Stimulated activated CD4-positive, alpha-beta T cell treated with anti-CD3 and anti-CD28 coated beads, Interleukin-12 subunit alpha, Interleukin-12 subunit beta, amount 100 ng/mL, for 4 hours (primary cell): Measurements from ENCODE around the gene MPDZ.
"Not testable (repeated sequence)": the region's sequence is repeated elsewhere in the genome, so short reads cannot be mapped to it uniquely, and the experiment has no call there.

Experiments
- DNase-seq: peaks from one replicate; pipeline ENCODE4 v3.0.0-alpha.2; 2020

Gene MPDZ

DNA sequence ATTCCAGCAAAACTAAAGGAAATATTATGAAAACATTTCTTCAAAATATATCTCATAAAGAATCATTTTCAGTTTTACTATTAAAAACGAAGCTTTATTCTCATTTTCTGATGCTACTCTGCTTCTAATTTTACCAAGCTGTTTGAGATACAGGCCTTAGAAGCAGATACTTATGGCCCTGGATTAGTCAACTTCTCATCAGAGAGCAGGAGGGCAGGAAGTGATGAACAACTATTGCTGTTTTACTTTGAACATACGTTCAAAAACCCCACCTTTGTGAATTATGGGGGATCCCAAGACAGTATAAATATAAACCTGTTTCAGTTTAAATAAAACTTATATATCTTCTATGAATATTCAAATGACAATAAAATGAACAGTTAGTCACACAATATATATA lies 16.0 kb downstream of the MPDZ start:
- no peak for DNase-seq

DNA sequence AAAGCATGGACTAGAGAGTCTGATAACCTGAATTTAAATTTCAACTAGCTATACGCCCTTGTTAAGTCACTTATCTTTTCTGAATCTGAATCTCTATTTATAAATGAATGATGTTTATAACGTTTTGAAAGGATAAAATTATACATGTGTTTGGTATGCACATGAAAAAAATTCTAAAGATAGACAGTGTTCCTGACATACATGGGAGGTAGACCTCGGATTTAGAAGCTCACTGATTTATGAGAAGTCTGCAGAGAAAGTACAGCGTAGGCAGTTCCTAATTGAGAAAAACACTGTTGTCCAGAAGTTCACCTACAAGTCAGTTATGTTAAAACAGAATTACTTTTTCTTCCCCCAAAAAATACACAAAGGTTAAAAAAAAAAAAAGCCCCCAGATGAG lies 26.6 kb downstream of the MPDZ start:
- DNase-seq, result no peak

DNA sequence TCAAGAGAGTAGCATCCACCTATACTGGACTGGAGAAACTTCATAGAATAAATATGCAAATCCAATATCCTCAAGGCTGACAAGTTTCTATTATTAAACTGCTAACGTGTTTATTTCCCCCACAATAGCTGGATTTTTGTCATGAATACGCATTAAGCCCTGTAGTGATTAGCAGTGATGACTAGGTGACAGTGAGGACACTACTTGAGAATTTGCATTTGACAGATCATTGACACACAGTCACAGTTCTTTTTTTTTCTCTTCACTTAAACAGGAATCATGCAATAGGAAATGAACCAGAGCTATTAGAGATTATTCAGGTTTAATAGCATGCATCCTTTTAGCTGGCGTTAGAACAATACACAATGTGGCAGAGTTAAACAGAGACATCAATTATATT lies 35.3 kb downstream of the MPDZ start:
- no peak for DNase-seq

DNA sequence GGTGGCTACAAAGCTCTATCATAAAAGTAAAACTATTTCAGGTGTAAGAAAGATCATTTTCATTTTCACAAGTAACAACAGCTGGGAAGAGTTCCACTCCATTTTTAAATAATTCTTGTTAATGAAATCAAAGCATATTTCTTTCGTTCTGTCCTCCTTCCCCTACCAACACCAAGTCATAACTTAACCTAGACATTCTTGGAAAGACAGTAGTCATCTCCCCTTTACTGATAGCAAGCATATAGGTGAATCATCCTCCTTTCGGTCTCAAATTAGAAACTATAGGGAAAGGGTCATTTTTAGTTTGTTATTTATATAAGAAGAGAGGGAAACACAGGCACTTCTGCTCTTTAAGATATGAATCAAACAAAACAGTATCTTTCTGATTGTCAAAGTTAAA lies 38.2 kb downstream of the MPDZ start:
- no peak for DNase-seq

DNA sequence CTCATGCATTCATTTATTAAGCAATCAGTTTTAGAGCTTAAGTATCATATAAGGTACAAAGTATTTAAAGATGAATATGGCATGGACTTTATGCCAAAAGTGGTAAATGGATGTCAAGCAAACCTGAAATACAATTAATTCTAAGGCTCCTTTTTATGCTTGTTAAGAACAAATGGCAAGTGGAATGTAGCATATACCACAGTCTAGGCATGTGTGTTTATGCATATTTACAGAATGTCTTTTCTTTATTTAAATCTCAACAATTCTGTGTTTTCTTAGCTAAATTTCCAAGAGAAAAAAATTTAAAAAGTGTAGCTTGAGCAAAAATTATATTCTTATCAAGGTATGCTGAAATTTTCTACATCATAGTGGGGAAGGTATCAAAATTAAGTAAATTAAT lies 39.8 kb downstream of the MPDZ start:
- no peak for DNase-seq

DNA sequence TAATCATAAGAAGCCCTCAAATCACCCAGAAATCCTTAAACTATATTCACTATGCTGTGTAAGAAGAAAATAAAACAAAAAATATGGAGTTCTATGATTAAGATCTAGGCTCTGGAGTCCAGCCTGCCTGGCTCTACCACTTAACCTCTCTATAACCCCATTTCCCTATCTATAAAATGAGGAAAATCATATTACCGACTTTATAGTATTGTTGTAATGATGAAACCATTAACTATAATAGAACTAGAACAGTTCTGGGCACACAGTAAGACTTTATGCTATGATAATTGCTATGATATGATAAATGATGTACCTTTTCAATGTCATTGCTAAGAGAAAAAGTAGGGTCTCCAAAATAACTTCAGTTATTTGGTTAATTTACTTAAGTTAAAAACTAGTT lies 40.3 kb downstream of the MPDZ start:
- no peak for DNase-seq

DNA sequence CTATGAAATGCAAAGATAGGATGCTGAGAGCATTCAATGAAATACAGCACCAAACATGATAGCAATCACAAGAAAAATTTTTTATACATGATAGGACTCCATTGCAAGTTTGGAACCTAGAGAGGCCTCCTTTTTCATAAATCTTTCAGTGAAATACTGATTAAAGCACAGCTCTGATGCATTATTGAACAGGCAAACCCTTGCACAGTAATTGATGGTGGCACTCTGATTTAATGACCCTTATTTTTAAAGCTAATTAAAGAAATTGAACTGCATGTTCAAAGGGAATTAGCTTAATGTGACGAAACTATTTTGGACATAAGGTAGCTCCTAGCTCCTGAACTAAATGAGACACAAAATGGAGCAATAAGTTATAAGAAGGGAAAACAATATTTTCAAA lies 44.6 kb downstream of the MPDZ start:
- no peak for DNase-seq

DNA sequence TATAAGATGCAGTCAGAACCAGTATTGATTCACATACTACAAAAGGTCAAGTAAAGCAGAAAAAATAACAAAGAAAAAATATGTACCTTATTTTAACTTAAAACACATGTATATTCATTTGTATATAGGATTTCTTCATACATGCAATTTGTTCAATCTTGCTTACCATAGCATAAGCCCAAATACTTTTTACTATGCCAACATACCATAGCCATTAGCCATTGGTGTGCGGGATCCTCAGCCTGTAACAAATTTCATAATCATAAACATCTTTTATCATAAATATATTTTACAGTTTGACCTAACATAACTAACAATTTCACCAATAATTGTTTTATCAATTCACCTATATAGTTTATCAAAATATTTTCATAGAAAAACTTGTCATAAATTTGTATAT lies 51.1 kb downstream of the MPDZ start:
- no peak for DNase-seq

DNA sequence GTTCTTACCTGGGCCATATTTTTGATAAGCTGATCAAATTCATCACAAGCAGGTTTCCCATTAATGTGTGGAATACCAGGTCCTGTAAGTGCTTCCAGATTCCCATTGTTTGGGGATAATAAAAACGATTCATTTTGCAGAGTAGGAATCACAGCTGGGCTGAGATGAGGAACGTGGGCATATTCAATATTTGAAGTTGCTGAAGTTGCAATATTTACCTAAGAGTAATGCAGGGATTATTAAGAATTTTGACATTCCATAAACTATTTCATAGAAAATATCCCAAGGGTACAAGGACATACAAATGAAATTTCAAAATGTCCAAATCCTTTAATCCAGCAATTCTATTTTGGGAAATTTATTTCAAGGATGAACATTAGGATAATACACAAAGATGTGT lies 55.1 kb downstream of the MPDZ start:
- DNase-seq, result no peak

DNA sequence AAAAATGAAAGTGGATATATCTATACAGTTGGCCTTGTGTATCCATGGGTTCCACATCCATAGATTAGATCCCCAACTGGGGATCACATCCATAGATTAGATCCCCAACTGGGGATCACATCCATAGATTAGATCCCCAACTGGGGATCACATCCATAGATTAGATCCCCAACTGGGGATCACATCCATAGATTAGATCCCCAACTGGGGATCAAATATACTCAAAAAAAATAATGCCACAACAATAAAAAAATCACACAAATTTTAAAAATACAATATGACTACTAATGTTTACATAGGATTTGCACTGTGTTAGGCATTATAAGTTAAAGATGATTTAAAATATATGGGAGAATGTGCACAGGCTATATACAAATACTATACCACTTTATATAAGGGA lies 56.8 kb downstream of the MPDZ start:
- not testable (repeated sequence) for DNase-seq

DNA sequence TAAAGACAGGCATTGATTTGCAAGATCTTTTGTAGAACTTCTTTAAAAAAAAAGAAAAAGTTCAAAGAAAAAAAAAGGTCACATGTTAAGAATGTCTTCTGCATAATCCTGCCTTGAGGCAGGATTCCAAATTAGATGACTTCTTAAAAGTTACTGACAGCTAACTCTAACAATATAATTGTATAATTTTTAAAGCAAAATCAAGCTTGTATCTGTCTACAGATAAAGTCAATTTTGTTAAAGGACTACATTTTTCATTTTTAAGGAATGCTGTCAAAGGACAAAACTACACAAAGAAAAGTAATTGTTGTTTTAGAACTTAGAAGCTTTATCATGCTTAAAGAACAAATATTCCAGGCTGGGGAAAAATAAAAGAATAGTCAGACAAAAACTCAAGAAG lies 57.8 kb downstream of the MPDZ start:
- DNase-seq, result no peak

DNA sequence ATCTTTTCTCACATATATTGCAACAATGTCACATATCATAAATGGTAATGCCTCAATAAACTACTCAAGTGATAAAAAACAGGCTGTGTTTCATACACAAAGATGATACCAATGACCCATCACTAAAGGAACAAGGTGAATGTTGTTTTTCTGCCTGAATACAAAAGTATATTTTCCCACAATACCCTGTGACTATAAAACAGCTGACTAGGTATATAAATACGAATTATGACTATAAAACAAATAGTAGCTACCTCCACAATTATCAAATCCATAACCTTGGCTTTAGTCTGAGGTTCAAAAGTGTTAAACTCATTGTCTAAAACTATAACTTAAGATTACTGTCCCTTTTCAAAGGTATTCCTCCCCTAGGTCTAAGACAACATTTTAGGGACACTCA lies 58.7 kb downstream of the MPDZ start:
- DNase-seq, result no peak

DNA sequence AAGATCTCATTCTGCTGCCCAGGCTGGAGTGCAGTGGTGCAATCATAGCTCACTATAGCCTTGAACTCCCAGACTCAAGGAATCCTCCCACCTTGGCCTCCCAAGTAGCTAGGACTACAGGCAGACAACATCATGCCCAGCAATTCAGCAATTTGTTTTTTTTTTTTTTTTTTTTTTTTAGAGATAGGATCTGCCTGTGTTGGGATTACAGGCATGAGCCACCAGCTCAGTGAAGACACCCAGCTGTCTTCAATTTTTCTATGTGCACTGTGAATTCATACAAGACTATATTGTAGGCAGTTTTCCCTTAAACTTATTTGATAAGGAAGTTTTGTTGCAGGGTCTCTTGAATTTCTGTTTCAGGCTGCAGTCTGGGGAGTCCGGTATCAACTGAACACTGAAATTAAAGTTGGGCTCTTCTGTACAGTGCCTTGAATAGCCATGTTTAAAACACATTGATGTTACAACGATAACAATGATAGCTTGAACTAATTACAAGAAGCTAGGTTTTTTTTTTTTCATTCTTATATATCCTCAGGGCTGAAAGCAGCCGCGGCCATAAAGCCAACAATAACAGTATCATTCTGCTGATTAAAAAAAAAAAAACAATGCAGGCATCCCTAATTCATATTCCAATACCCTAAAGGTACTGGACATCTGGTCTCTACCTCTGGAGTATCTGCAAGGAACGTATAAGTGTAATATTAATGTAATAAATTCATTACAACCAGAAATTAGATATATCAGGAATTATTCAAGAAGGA lies 63.5 kb downstream of the MPDZ start:
- no peak for DNase-seq

DNA sequence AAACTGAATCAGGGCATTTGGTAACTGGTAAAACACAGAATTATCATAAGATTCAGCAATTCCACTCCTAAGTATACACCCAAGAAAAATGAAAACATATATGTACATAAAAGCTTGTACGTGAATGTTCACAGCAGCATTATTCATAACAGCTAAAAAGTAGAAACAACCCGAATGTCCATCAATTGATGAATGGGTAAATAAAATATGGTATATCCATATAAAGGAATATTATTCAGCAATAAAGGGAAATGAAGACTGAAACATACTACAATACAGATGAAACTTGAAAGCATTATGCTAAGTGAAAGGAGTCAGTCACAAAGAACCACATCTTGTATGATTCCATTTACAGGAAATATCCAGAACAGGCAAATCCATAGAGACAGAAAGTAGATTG lies 65.5 kb downstream of the MPDZ start:
- DNase-seq, result no peak

DNA sequence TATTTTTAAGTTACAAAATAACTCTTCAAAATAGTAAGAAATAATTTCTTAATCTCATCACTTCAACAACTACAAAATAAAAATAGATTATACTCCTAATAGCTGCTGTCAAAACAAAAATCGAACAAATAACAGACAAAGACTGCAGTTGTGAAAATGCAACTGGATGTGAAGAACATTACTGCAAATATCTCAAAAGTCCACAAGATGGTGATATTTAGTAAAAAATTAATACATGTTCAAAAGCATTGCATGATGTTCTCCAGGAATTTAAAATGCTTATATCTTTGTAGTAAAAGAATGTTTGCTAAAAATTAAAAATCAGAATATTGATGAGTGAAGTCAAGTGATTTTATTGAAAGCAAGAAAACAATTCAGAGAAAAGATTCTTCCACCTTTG lies 66.2 kb downstream of the MPDZ start:
- DNase-seq, result no peak

DNA sequence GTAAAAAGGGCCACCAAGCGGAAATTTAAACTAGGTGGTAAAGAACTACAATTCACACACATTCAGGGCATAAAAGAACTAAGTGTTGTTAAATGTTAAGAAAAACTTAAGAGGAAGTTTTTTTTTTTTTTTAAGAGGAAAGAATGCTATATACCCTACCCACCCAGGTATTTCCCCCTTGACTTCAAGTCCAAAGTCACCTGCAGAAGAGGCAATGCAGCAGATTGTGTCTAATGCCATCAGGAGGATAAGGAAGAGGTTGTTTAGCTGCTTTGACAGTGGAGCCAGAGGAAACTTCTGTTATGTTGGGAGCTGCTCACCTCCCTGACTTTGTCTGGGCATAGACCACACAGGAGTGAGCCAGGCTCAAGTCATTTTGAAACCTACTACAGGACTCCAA lies 69.2 kb downstream of the MPDZ start:
- no peak for DNase-seq

DNA sequence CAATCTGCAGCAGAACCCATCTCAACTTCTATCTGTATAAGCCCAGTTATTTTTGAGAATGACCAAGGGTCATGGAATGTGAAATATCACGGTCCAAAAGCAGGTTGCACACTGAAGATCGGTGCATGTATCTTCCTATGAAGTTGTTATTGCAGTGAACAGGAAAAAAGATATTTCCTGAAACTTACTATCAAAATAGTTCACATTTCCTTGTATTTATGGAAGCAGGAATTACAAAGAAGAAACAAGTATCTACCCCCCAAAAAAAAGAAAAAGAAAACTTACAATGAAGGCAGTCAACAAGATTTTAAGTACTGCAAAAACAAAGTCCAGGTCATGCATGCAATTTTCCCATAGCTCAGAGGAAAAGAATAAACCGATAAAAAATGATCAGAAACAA lies 70.0 kb downstream of the MPDZ start:
- DNase-seq, result no peak

DNA sequence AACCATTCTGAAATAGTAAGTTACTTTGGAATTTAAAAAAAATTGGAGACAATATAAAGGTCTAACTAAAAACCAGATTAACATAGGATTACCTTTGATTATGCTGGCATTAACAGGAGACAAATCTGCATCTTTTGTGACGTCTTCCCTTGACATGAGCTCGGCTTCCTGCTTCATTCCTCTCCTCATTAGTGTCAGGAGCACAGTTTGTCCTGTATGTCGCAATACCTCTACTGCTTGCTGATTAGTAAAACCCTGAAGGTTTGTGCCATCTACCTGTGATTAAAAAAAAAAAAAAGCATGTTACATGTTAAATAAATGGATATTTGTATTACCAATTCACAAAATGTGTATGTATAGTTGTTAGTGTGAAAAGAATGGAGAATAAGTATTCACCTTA lies 73.7 kb downstream of the MPDZ start:
- DNase-seq, result no peak

DNA sequence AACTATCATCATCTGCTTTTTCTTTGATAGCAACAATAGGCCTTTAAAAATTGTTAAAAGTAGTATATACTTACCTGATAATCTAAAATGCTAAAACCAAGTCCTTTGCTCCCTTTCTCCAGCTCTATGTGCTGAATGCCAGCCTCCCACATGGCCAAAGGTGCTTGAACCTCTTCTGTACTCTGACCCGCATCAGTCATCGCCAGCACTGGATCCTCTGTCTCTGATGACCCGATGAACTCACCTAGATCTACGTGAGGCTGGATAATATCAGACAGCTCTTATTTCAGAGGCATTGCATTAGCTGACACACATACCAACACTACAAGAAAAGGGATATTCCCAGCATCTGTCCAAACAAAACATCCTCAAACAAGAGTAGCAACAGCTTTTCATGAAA lies 89.5 kb downstream of the MPDZ start:
- no peak for DNase-seq

DNA sequence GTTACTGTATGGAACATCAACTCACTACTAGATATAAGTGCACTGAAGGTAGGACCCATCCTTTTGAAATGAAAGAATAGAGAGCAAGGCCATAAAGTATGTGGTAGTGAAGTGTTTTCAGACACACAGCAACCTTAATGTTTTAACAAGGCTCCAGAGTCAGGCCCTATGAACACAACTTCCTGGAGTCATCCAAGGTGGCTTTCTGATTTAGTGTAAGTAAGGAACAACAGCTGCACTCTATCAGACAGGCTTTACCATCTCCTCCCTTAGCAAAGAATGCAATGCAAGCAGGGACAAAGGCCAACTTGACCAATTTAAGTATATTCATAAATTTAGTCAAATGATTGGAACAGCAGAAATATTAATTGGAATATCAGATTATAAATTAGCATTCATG lies 90.1 kb downstream of the MPDZ start:
- no peak for DNase-seq

DNA sequence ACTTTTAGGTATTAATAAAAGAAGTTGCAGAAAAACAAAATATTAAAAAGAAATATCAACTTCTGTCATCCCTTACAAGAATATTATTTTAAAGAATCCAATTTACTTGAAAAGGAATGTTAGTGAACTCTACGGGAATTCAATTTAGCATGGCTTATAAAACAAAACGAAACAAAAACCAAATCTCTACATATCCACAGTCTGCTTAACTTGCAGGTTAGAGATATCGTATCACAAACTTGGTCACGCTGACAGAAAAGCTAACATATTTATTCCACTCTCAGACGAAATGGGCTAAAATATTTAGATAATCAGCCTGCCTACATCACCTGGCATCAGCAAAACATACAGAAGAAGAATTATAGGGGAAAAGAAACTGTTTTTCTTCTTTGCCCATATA lies 92.7 kb downstream of the MPDZ start:
- DNase-seq, result no peak

DNA sequence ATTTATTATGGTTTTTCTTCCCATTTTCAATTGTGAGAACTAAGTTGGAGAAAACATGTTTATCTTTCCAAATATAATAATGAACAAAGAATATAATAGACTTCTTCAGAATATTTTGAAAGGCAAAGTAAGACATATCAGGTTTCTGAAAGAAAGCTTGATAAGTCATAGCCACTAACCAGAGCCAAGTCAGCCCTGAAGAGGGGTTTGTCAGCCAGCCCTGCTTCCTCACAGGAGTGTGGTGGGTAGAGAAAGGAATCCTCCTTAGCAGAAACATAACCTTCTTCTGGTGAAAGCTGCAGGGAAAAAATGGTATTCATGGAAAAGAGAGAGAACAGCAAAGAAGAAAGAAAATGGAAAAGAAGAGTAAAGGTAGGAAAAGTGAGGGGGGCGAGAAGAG lies 93.4 kb downstream of the MPDZ start:
- DNase-seq, result no peak

DNA sequence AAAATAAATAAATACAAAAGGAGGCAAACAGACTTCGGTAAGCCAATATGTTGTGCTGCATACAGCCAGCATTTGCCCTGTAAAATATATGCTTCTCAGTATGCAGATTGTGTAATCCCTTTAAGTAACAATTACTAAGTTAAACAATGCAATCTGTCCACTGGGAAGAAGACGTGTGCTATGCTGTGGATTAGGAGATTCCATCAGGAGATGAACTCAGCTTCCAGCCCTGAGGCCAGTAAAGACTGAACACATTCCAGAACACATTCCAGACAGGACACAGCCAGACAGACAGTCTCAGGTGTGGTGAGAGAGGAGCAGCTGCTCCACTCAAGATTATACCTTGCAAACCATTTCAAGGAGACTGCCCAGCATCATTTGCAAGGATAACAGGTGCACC lies 97.8 kb downstream of the MPDZ start:
- DNase-seq, result no peak

DNA sequence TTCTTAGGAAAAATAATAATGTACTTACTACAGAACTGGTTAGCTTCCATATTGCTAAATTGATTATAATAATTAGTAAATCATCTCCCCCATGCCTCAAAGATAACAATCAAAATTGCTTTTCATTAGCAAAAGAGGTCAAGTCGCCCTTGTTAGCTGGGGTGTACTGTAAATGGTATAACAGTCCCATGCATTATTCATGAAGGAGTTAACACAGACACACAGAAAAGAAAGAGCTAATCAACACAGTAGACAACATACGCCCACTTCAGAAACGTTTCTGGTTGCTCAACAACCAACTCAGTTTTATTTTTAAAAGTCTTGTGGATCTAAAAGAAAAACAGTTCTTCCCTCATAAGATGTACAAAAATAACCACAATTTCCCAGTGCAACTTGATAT lies 100.2 kb downstream of the MPDZ start:
- no peak for DNase-seq

DNA sequence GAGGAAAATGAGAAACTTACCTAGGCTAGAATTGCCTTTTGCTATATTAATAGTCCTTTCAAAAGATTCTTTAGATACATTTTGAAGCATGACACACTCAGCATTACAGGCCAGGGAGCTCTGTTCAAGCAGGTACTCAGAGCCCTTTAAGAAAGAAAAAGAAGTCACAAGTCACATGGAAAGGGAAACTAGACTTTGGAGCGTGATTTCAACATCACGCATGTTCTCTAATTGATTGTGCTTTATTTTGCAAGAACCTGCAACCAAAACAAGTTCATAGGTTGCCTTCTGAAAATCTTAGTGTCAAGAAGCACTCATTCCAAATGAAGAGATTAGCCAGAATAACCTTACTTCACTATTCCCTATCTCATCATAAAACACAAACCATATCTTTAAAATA lies 103.8 kb downstream of the MPDZ start:
- no peak for DNase-seq
